Neural progenitor cell (in vitro differentiated cells): Measurements from ENCODE around the gene CD55. TPM values are rescaled to one million over a fixed set of nuclear protein-coding genes. Genes with fewer than 3 reads are reported as not detected.

Experiments
- DNase-seq: peaks from one replicate; pipeline ENCODE4 v3.0.0-alpha.2; 2016; ENCODE audit warnings: low spot score
- H2AFZ ChIP-seq: fragments of 200-600 bp; sonication (generic); replicated peaks from 2 replicates; pipeline ENCODE4 v1.6.1; 2016; ENCODE audit warnings: antibody characterized with exemption
- H3F3A ChIP-seq: fragments of 200-600 bp; sonication (generic); 2 replicates; pipeline ENCODE4 v1.6.1; 2016; ENCODE audit warnings: antibody characterized with exemption, low read depth
- H3K27ac ChIP-seq: fragments of 200-600 bp; sonication (generic); 2 replicates; pipeline ENCODE4 v1.5.1; 2016; ENCODE audit warnings: mild to moderate bottlenecking
- H3K27me3 ChIP-seq: fragments of 200-600 bp; sonication (generic); 2 replicates; pipeline ENCODE4 v1.6.1; 2016; ENCODE audit warnings: mild to moderate bottlenecking, moderate library complexity
- H3K36me3 ChIP-seq: fragments of 200-600 bp; sonication (generic); 2 replicates; pipeline ENCODE4 v1.5.1; 2016
- H3K4me1 ChIP-seq: fragments of 200-600 bp; sonication (generic); 2 replicates; pipeline ENCODE4 v1.6.1; 2016; ENCODE audit warnings: mixed run types
- H3K4me2 ChIP-seq: fragments of 200-600 bp; sonication (generic); 2 replicates; pipeline ENCODE4 v1.6.1; 2016
- H3K4me3 ChIP-seq: fragments of 200-600 bp; sonication (generic); 2 replicates; pipeline ENCODE4 v1.5.1; 2016
- H3K79me2 ChIP-seq: fragments of 200-600 bp; sonication (generic); 2 replicates; pipeline ENCODE4 v1.6.1; 2016; ENCODE audit warnings: low read depth
- H3K9ac ChIP-seq: fragments of 200-600 bp; sonication (generic); 2 replicates; pipeline ENCODE4 v1.6.1; 2016
- H3K9me3 ChIP-seq: fragments of 200-600 bp; sonication (generic); 2 replicates; pipeline ENCODE4 v1.5.1; 2016; ENCODE audit warnings: low read depth
- H4K20me1 ChIP-seq: fragments of 200-600 bp; sonication (generic); 2 replicates; pipeline ENCODE4 v1.6.1; 2016; ENCODE audit warnings: low read depth
- H3K27ac Mint-ChIP-seq: 3 replicates; pipeline ENCODE4 v1.8.0; 2021; ENCODE audit warnings: mixed read lengths
- H3K27me3 Mint-ChIP-seq: 2 replicates; pipeline ENCODE4 v1.8.0; 2022; ENCODE audit warnings: low read depth, mild to moderate bottlenecking, inconsistent platforms, moderate library complexity, mixed read lengths; ENCODE audit not compliant: insufficient read depth
- H3K36me3 Mint-ChIP-seq: 3 replicates; pipeline ENCODE4 v1.8.0; 2021; ENCODE audit warnings: mixed read lengths
- H3K4me1 Mint-ChIP-seq: 3 replicates; pipeline ENCODE4 v1.8.0; 2021; ENCODE audit warnings: mixed read lengths
- H3K4me3 Mint-ChIP-seq: 3 replicates; pipeline ENCODE4 v1.8.0; 2021; ENCODE audit warnings: mild to moderate bottlenecking, moderate library complexity, mixed read lengths
- H3K9me3 Mint-ChIP-seq: 3 replicates; pipeline ENCODE4 v1.8.0; 2020; ENCODE audit warnings: mixed read lengths
- CTCF ChIP-seq: fragments of 200-600 bp; sonication (generic); IDR thresholded peaks from 2 replicates; pipeline ENCODE4 v1.5.1; 2017; ENCODE audit warnings: antibody characterized with exemption, mild to moderate bottlenecking
- EZH2 ChIP-seq: fragments of 200-600 bp; sonication (generic); IDR thresholded peaks from 2 replicates; pipeline ENCODE4 v1.6.1; 2017; ENCODE audit warnings: antibody characterized with exemption, mild to moderate bottlenecking, moderate library complexity
- EZH2phosphoT487 ChIP-seq: fragments of 200-600 bp; sonication (generic); IDR thresholded peaks from 2 replicates; pipeline ENCODE4 v1.6.1; 2017; ENCODE audit warnings: antibody characterized with exemption
- total RNA-seq: library from RNA; depleted of rRNA; stranded (reverse); fragments of >200 nt; gene quantifications from 2 replicates; pipeline ENCODE4 v1.2.3, GENCODE V29; 2015; ENCODE audit warnings: low replicate concordance

The CD55 gene
- total RNA-seq, 1 donor from 2014 or later = 11.5 TPM

- Histone ChIP-seq H2AFZ (no peak overlapping the region), H4K20me1 (no peaks in the 10 kb centered on the region), H3K4me2 (no peak overlapping the region), H3K4me3 (no peak overlapping the region), H3K9me3 (peaks cover 6% of the 10 kb centered on the region), H3K9ac (no peak overlapping the region), H3K27me3 (no peaks in the 10 kb centered on the region), H3K4me1 (no peaks in the 10 kb centered on the region), H3K36me3 (peaks cover 6% of the 10 kb centered on the region), H3K27ac (no peak overlapping the region), H3K79me2 (no peaks in the 10 kb centered on the region), H3F3A (no peaks in the 10 kb centered on the region)
- Mint-ChIP-seq H3K4me1 (no peaks in the 10 kb centered on the region), H3K36me3 (peaks cover 3% of the 10 kb centered on the region), H3K4me3 (no peak overlapping the region), H3K27me3 (no peaks in the 10 kb centered on the region), H3K27ac (no peak overlapping the region), H3K9me3 (peaks cover 11% of the 10 kb centered on the region)
- TF ChIP-seq CTCF (no peak), EZH2phosphoT487 (no peak)
- no peak for DNase-seq
Measured at GRCh38 chr1:207346513-207346912, 25.0 kb downstream of the CD55 start.

- H3K36me3 Mint-ChIP-seq = peaks cover 3% of the 10 kb centered on the region
Measured at GRCh38 chr1:207349979-207350378, 28.5 kb downstream of the CD55 start.

GRCh38 chr1:207352554-207352953 is 31.1 kb downstream of the CD55 start:
- no peak for TF ChIP-seq CTCF
- TF ChIP-seq EZH2 = no peak
- no peak for TF ChIP-seq EZH2phosphoT487
- no peak overlapping the region for H3K4me2 ChIP-seq
- no peaks in the 10 kb centered on the region for H3K27me3 ChIP-seq
- H3K9me3 ChIP-seq = peaks cover 6% of the 10 kb centered on the region
- H2AFZ ChIP-seq = no peak overlapping the region
- H4K20me1 ChIP-seq = no peaks in the 10 kb centered on the region
- peaks cover 11% of the 10 kb centered on the region for H3K9me3 Mint-ChIP-seq
- no peak overlapping the region for H3K9ac ChIP-seq
- no peak overlapping the region for H3K4me3 Mint-ChIP-seq
- H3K4me1 Mint-ChIP-seq = peaks cover 4% of the 10 kb centered on the region
- H3K27me3 Mint-ChIP-seq = no peaks in the 10 kb centered on the region
- no peak overlapping the region for H3K27ac Mint-ChIP-seq
- no peak for DNase-seq
- H3K36me3 Mint-ChIP-seq = peaks cover 3% of the 10 kb centered on the region
- H3K27ac ChIP-seq = no peak overlapping the region
- H3K79me2 ChIP-seq = no peaks in the 10 kb centered on the region
- no peak overlapping the region for H3K4me3 ChIP-seq
- no peaks in the 10 kb centered on the region for H3F3A ChIP-seq
- H3K4me1 ChIP-seq = no peaks in the 10 kb centered on the region
- peaks cover 6% of the 10 kb centered on the region for H3K36me3 ChIP-seq

More at GRCh38 chr1:207349979-207350378, 28.5 kb downstream of the CD55 start:
- no peak overlapping the region for H3K4me3 ChIP-seq
- Mint-ChIP-seq H3K4me1 (peaks cover 4% of the 10 kb centered on the region), H3K4me3 (no peak overlapping the region), H3K9me3 (peaks cover 11% of the 10 kb centered on the region), H3K27me3 (no peaks in the 10 kb centered on the region), H3K27ac (no peak overlapping the region)
- H3K4me2 ChIP-seq = no peak overlapping the region
- H3K27me3 ChIP-seq = no peaks in the 10 kb centered on the region
- H3F3A ChIP-seq = no peaks in the 10 kb centered on the region
- TF ChIP-seq EZH2phosphoT487 = no peak
- no peak for TF ChIP-seq CTCF
- TF ChIP-seq EZH2 = no peak
- H2AFZ ChIP-seq = no peak overlapping the region
- DNase-seq = no peak
- H3K9ac ChIP-seq = no peak overlapping the region
- H3K4me1 ChIP-seq = no peaks in the 10 kb centered on the region
- H3K9me3 ChIP-seq = peaks cover 6% of the 10 kb centered on the region
- no peaks in the 10 kb centered on the region for H3K79me2 ChIP-seq
- no peaks in the 10 kb centered on the region for H4K20me1 ChIP-seq
- no peak overlapping the region for H3K27ac ChIP-seq
- peaks cover 6% of the 10 kb centered on the region for H3K36me3 ChIP-seq
